B cell (primary cell): ENCODE measurements around the gene PCK1. TPM values are rescaled to one million over a fixed set of nuclear protein-coding genes. Genes with fewer than 3 reads are reported as not detected.

ENCODE experiments used
- ATAC-seq: fragments of 200-7000 bp; cut with Tn5 transposase; one replicate; pipeline ENCODE4 v1.10.0; 2021; ENCODE audit warnings: low read depth, mild to moderate bottlenecking, moderate number of reproducible peaks, moderate library complexity
- CTCF ChIA-PET: fragments of 350-600 bp; sonication (Branson Sonifier 250); formaldehyde crosslinking; loops from one replicate; lab custom pipeline; 2021; ENCODE audit warnings: antibody characterized with exemption, inconsistent platforms; lab: Charles Lee
- POLR2A ChIA-PET: fragments of 350-600 bp; sonication (Branson Sonifier 250); formaldehyde crosslinking; loops from one replicate; lab custom pipeline; 2021; ENCODE audit warnings: antibody characterized with exemption; lab: Charles Lee
- DNase-seq: peaks from one replicate; pipeline ENCODE4 v3.0.0; 2013
- H2AFZ ChIP-seq: 2 replicates; pipeline ENCODE4 v1.6.1; 2012; ENCODE audit warnings: mild to moderate bottlenecking, low read depth, low read length; ENCODE audit not compliant: insufficient read depth, poor library complexity, severe bottlenecking
- H3K27ac ChIP-seq, 2 donors: 1 replicate in 1 of 2; 2 replicates in 1 of 2; pipeline ENCODE4 v1.5.1; 2012 to 2013; ENCODE audit warnings: low read length in 2 of 2, mild to moderate bottlenecking in 2 of 2, moderate library complexity in 1 of 2
- H3K27me3 ChIP-seq, 4 experiments: fragments of 200-600 bp in 1 of 4; sonication (generic) in 1 of 4; replicated peaks in 1 of 4; 1 replicate in 2 of 4; 2 replicates in 2 of 4; pipeline versions ENCODE4 v1.6.1 to v1.7.0; 2013 to 2016; ENCODE audit warnings: low read length in 3 of 4, mild to moderate bottlenecking in 2 of 4, mixed read lengths in 1 of 4, moderate library complexity in 1 of 4; ENCODE audit not compliant: insufficient read depth in 4 of 4, control insufficient read depth in 3 of 4; ENCODE audit errors: control extremely low read depth in 1 of 4
- H3K36me3 ChIP-seq, 2 experiments: replicated peaks in 1 of 2; 1 replicate in 1 of 2; 2 replicates in 1 of 2; pipeline versions ENCODE4 v1.6.1 to v1.7.1; 2013; ENCODE audit warnings: low read length in 1 of 2; ENCODE audit not compliant: insufficient read depth in 2 of 2, control insufficient read depth in 1 of 2; ENCODE audit errors: control extremely low read depth in 1 of 2, extremely low read depth in 1 of 2
- H3K4me1 ChIP-seq, 2 donors: fragments of 200-600 bp in 1 of 2; sonication (generic) in 1 of 2; 1 replicate in 1 of 2; 2 replicates in 1 of 2; pipeline versions ENCODE4 v1.5.1 to v1.6.1; 2013 to 2017; ENCODE audit warnings: low read length in 2 of 2; ENCODE audit not compliant: control insufficient read depth in 2 of 2, insufficient read depth in 2 of 2
- H3K4me2 ChIP-seq: replicated peaks from 2 replicates; pipeline ENCODE3; 2012; ENCODE audit warnings: mild to moderate bottlenecking, low read depth, low read length; ENCODE audit not compliant: poor library complexity, severe bottlenecking
- H3K4me3 ChIP-seq, 5 experiments: fragments of 200-600 bp in 1 of 5; sonication (generic) in 1 of 5; 1 replicate in 3 of 5; 2 replicates in 2 of 5; pipeline versions ENCODE4 v1.5.1 to v1.7.0; 2011 to 2016; ENCODE audit warnings: low read length in 4 of 5, mild to moderate bottlenecking in 4 of 5, low read depth in 2 of 5, control low read depth in 1 of 5, moderate library complexity in 1 of 5; ENCODE audit not compliant: insufficient read depth in 1 of 5; ENCODE audit errors: control extremely low read depth in 1 of 5, extremely low read depth in 1 of 5
- H3K79me2 ChIP-seq: fragments of 200-600 bp; sonication (generic); one replicate; pipeline ENCODE4 v1.6.0; 2016; ENCODE audit warnings: low read length; ENCODE audit not compliant: control insufficient read depth, insufficient read depth
- H3K9ac ChIP-seq: fragments of 200-600 bp; sonication (generic); 2 replicates; pipeline ENCODE4 v1.6.1; 2017; ENCODE audit warnings: mild to moderate bottlenecking, low read length, moderate library complexity
- H3K9me3 ChIP-seq, 3 donors: one replicate each; pipeline versions ENCODE4 v1.6.1 to v1.7.1; 2013; ENCODE audit warnings: low read length in 2 of 3; ENCODE audit not compliant: control insufficient read depth in 2 of 3, insufficient read depth in 1 of 3; ENCODE audit errors: control extremely low read depth in 1 of 3
- H4K20me1 ChIP-seq: 2 replicates; pipeline ENCODE4 v1.6.0; 2012; ENCODE audit warnings: mild to moderate bottlenecking, low read length; ENCODE audit not compliant: insufficient read depth, control insufficient read depth, poor library complexity, severe bottlenecking
- H3K27ac Mint-ChIP-seq: one replicate; pipeline ENCODE4 v1.8.0; 2021; ENCODE audit warnings: mixed read lengths
- H3K27me3 Mint-ChIP-seq: one replicate; pipeline ENCODE4 v1.8.0; 2021; ENCODE audit warnings: mixed read lengths
- H3K4me1 Mint-ChIP-seq: one replicate; pipeline ENCODE4 v1.8.0; 2021; ENCODE audit warnings: mixed read lengths
- H3K4me3 Mint-ChIP-seq: one replicate; pipeline ENCODE4 v1.8.0; 2021; ENCODE audit warnings: mixed read lengths
- H3K9me3 Mint-ChIP-seq: one replicate; pipeline ENCODE4 v1.8.0; 2022; ENCODE audit warnings: mixed read lengths; ENCODE audit not compliant: insufficient read depth
- EZH2 ChIP-seq: IDR thresholded peaks from 2 replicates; pipeline ENCODE4 v1.6.1; 2012; ENCODE audit warnings: borderline replicate concordance, low read depth, mild to moderate bottlenecking, moderate library complexity, low read length; ENCODE audit not compliant: insufficient read depth, poor library complexity, severe bottlenecking
- WGBS: methylation state at CpG from one replicate; pipeline ENCODE4 v1.1.5; 2013; ENCODE audit warnings: missing lambda C conversion rate; ENCODE audit not compliant: insufficient coverage; 5-methylcytosine and 5-hydroxymethylcytosine counted together
- intact Hi-C: fragments of 100-400 bp; cut with micrococcal nuclease; formaldehyde crosslinking; loops from one replicate; pipeline ENCODE4 v1.10.0; 2022
- polyA plus RNA-seq: library from polyadenylated mRNA; depleted of rRNA; stranded (reverse); fragments of >200 nt; gene quantifications from 2 replicates; pipeline ENCODE4 v1.2.3, GENCODE V29; 2012
- total RNA-seq, 2 donors: library from RNA; stranded (reverse); fragments of 120-200 nt in 1 of 2; gene quantifications; 1 replicate in 1 of 2; 2 replicates in 1 of 2; pipeline versions ENCODE4 v1.2.3 to v1.2.4, GENCODE V29; 2013 to 2022
- TF ChIP-seq, protein P1 (sequence below): fragments of 200-600 bp; IDR thresholded peaks from one replicate; pipeline ENCODE4 v1.8.0; 2022; ENCODE audit warnings: antibody characterized with exemption, mild to moderate bottlenecking

The PCK1 gene
- total and polyA plus RNA-seq, 2 donors (not counting 1 experiment from before 2014, with no cell fraction given): not detected

DNA sequence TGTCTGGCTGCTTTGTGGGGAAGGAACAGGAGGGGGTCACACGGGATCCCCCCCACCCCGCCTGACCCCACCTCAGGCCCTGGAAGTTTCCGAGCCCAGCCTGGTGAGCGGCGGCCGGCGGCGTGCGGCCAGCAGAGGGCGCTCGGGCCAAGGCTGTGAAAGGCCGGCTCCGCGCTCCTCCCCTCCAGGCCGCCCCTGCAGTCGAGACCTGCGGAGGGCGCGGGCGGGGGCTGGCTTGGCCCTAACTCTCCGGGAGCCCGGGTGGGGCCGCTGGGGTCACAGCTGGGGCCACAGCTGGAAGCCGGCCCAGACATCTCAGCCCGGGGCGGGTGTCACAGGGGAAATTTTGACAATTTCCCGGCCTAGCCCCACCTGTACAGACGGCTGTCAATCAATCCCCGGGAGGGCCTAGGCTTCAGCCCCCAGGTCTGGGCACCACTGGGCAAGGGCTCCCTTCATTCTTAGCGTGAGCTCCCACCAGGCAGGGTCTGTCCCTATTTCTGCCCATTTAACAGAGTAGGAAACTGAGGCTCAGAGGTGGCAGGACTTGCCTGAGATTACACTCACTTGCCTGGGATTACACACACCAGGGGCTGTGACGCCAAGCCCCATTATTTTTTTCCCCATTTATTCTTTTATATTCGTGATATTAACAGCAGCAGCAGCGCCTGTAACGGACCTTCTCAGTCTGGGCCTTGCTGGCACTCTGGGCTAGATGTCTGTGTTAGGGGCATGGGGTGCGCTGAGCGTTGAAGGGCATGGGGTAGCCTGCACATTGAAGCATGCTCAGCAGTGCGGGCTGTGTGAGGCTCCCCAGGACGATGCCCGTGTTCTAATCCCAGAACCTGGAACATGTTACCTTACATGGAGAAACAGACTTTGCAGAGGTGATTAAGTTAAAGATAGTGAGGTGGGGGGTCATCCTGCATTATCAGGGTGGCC is 36.4 kb downstream of the PCK1 start:
- H3K9ac ChIP-seq: peak overlapping the region; percentile 53
- Mint-ChIP-seq H3K4me1 (peaks cover 18% of the 10 kb centered on the region), H3K4me3 (no peak overlapping the region), H3K9me3 (no peaks in the 10 kb centered on the region), H3K27me3 (peaks cover 5% of the 10 kb centered on the region), H3K27ac (no peak overlapping the region)
- peak; percentile 88 for DNase-seq
- H3K27ac ChIP-seq: no peak overlapping the region
- no peaks in the 10 kb centered on the region for H3K79me2 ChIP-seq
- peaks cover 0 to 2% (median 0%) of the 10 kb centered on the region in 3 donors for H3K9me3 ChIP-seq
- ChIA-PET POLR2A (no interaction called here), CTCF (interaction anchor here (0.8 to 11.4 kb wide), 30 partner anchors 9 to 1047 kb away, joined by 3 to 131 read pairs (median 6); partner anchors contain the start of gene ZBP1)
- H4K20me1 ChIP-seq: no peaks in the 10 kb centered on the region
- H3K4me2 ChIP-seq: peak overlapping the region; percentile 83
- WGBS: 17% methylated on average over 37 of the region's 39 CpGs
- intact Hi-C loops: loop anchor here (1.0 kb wide), 2 partner anchors 22 to 57 kb away; no protein-coding TSS in a partner anchor
- no peaks in the 10 kb centered on the region for H3K36me3 ChIP-seq
- peak; percentile 86 for ATAC-seq
- TF ChIP-seq, protein P1, sequence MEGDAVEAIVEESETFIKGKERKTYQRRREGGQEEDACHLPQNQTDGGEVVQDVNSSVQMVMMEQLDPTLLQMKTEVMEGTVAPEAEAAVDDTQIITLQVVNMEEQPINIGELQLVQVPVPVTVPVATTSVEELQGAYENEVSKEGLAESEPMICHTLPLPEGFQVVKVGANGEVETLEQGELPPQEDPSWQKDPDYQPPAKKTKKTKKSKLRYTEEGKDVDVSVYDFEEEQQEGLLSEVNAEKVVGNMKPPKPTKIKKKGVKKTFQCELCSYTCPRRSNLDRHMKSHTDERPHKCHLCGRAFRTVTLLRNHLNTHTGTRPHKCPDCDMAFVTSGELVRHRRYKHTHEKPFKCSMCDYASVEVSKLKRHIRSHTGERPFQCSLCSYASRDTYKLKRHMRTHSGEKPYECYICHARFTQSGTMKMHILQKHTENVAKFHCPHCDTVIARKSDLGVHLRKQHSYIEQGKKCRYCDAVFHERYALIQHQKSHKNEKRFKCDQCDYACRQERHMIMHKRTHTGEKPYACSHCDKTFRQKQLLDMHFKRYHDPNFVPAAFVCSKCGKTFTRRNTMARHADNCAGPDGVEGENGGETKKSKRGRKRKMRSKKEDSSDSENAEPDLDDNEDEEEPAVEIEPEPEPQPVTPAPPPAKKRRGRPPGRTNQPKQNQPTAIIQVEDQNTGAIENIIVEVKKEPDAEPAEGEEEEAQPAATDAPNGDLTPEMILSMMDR: peak; percentile 97
- no peak for TF ChIP-seq EZH2
- peak overlapping the region in 4 of 5 experiments; percentile 23 to 48 (median 35) for H3K4me3 ChIP-seq
- H3K4me1 ChIP-seq: peaks cover 10 to 26% of the 10 kb centered on the region in 2 donors
- peak overlapping the region; percentile 81 for H2AFZ ChIP-seq
- H3K27me3 ChIP-seq: peaks cover 0 to 14% (median 2%) of the 10 kb centered on the region in 4 experiments
